GM12865 (cell line): ENCODE data around the gene UGT1A9.

Experiments
- DNase-seq: peaks from one replicate; pipeline ENCODE4 v3.0.0; 2010; ENCODE audit warnings: low read depth
- H3K4me3 ChIP-seq: 2 replicates; pipeline ENCODE4 v1.5.1; 2011; ENCODE audit warnings: mild to moderate bottlenecking, low read depth, low read length, control low read depth
- CTCF ChIP-seq: IDR thresholded peaks from 2 replicates; pipeline ENCODE4 v1.5.1; 2011; ENCODE audit warnings: low read length, control low read depth, low read depth, inconsistent platforms; ENCODE audit not compliant: insufficient read depth; ENCODE audit errors: missing control alignments

UGT1A9 gene

GRCh38 chr2:233689501-233689900 lies 17.8 kb downstream of the UGT1A9 start:
- TF ChIP-seq CTCF = no peak
- DNase-seq = no peak

GRCh38 chr2:233690444-233690843 lies 18.7 kb downstream of the UGT1A9 start:
- DNase-seq = no peak
- no peak for TF ChIP-seq CTCF
- no peak overlapping the region for H3K4me3 ChIP-seq

More at GRCh38 chr2:233689501-233689900, 17.8 kb downstream of the UGT1A9 start:
- no peak overlapping the region for H3K4me3 ChIP-seq

GRCh38 chr2:233691443-233692433 lies 20.0 kb downstream of the UGT1A9 start:
- H3K4me3 ChIP-seq = no peak overlapping the region
- no peak for TF ChIP-seq CTCF
- DNase-seq = no peak

- H3K4me3 ChIP-seq = no peak within 1 kb of the TSS
- DNase-seq = no peak
Observed at GRCh38 chr2:233692648-233693047, 20.9 kb downstream of the UGT1A9 start, which contains the start of gene UGT1A6. Gene UGT1A6, plus strand, starts transcription at chr2:233692890. Its CDS starts 115 bp downstream, at chr2:233693005.

DNA sequence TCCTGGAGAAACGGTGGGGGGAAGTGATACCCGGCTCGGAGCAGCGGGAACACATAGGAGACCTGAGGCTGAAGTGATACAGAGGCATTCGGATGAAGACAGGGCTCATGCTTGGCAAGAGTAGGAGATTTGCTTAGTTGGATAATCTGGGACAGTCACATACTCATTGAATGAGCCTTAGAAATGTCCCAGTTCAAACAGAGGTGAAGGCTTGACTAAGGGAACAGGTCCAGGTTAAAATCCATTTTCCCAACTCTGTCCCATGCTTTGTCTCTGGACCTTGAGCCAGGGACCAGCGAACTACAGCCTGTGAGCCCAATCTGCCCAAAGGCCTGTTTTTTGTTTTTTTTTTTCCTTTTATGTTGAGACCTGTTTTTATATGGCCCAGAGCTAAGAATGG lies 22.3 kb downstream of the UGT1A9 start:
- H3K4me3 ChIP-seq = no peak overlapping the region
- TF ChIP-seq CTCF = no peak
- no peak for DNase-seq

More at GRCh38 chr2:233692648-233693047, 20.9 kb downstream of the UGT1A9 start, which contains the start of gene UGT1A6:
- TF ChIP-seq CTCF = no peak

- no peak for DNase-seq
- no peak overlapping the region for H3K4me3 ChIP-seq
- no peak for TF ChIP-seq CTCF
Observed at GRCh38 chr2:233698740-233699139, 27.0 kb downstream of the UGT1A9 start.
